A673 (cell line): ENCODE results near the gene YPEL2. TPM values are rescaled to one million over a fixed set of nuclear protein-coding genes. Genes with fewer than 3 reads are reported as not detected.

ENCODE experiments used
- BruUV-seq: library from RNA; stranded (reverse); fragments of 400-500 nt; replicated peaks from 2 replicates; lab custom pipeline; 2021; lab: Mats Ljungman, UMichigan
- CTCF ChIA-PET: fragments of 300-600 bp; sonication (Branson Sonifier 250); formaldehyde crosslinking; loops from one replicate; lab custom pipeline; 2022; ENCODE audit warnings: antibody characterized with exemption; lab: Charles Lee
- POLR2A ChIA-PET: fragments of 300-600 bp; sonication (Branson Sonifier 250); formaldehyde crosslinking; loops from one replicate; lab custom pipeline; 2022; ENCODE audit warnings: antibody characterized with exemption; ENCODE audit not compliant: low non-redundant PET; lab: Charles Lee
- DNase-seq: peaks from one replicate; pipeline ENCODE4 v3.0.0-alpha.2; 2015; ENCODE audit warnings: low spot score
- H3K27ac ChIP-seq: fragments of 200-600 bp; sonication (generic); 2 replicates; pipeline ENCODE4 v1.5.1; 2016; ENCODE audit warnings: mixed run types, low read depth, mild to moderate bottlenecking, mixed read lengths, antibody characterized with exemption, low read length; ENCODE audit not compliant: poor library complexity, severe bottlenecking
- H3K27me3 ChIP-seq: fragments of 200-600 bp; sonication (generic); replicated peaks from 2 replicates; pipeline ENCODE4 v1.6.1; 2017; ENCODE audit warnings: mixed run types, low read depth, mild to moderate bottlenecking, mixed read lengths, antibody characterized with exemption, low read length; ENCODE audit not compliant: insufficient read depth, poor library complexity
- H3K36me3 ChIP-seq: fragments of 200-600 bp; sonication (generic); 2 replicates; pipeline ENCODE4 v1.6.1; 2016; ENCODE audit warnings: mixed run types, mild to moderate bottlenecking, mixed read lengths, antibody characterized with exemption, low read length; ENCODE audit not compliant: insufficient read depth, poor library complexity, severe bottlenecking
- H3K4me1 ChIP-seq: fragments of 200-600 bp; sonication (generic); 2 replicates; pipeline ENCODE4 v1.6.1; 2017; ENCODE audit warnings: mixed run types, mild to moderate bottlenecking, mixed read lengths, antibody characterized with exemption, low read length; ENCODE audit not compliant: insufficient read depth, poor library complexity, severe bottlenecking
- H3K4me3 ChIP-seq: fragments of 200-600 bp; sonication (generic); 2 replicates; pipeline ENCODE4 v1.5.1; 2016; ENCODE audit warnings: low read depth, mixed run types, mild to moderate bottlenecking, mixed read lengths, low read length; ENCODE audit not compliant: poor library complexity, severe bottlenecking
- H3K9me3 ChIP-seq: fragments of 200-600 bp; sonication (generic); 2 replicates; pipeline ENCODE4 v1.6.1; 2016; ENCODE audit warnings: mixed run types, low read depth, mild to moderate bottlenecking, mixed read lengths, antibody characterized with exemption, low read length; ENCODE audit not compliant: poor library complexity, severe bottlenecking
- EZH2 ChIP-seq: fragments of 200-600 bp; sonication (generic); IDR thresholded peaks from 2 replicates; pipeline ENCODE4 v1.6.1; 2017; ENCODE audit warnings: borderline replicate concordance, low read depth, mild to moderate bottlenecking, mixed read lengths, antibody characterized with exemption, low read length; ENCODE audit not compliant: poor library complexity, severe bottlenecking
- intact Hi-C: fragments of 100-400 bp; cut with micrococcal nuclease; formaldehyde crosslinking; loops from one replicate; pipeline ENCODE4 v1.10.0; 2022; ENCODE audit not compliant: unreplicated experiment
- total RNA-seq: library from RNA; stranded (reverse); gene quantifications from 2 replicates; pipeline ENCODE4 v1.2.3, GENCODE V29; 2021
- TF ChIP-seq, protein P1 (sequence below): fragments of 300-800, 200-600 bp; sonication (generic); conservative IDR thresholded peaks from 2 replicates; pipeline ENCODE4 v1.5.1; 2017; ENCODE audit warnings: low read depth, mild to moderate bottlenecking, antibody characterized with exemption, low read length, moderate library complexity, mixed read lengths

YPEL2 gene
- total RNA-seq, 1 experiment from 2014 or later, result 0.60 TPM

DNA sequence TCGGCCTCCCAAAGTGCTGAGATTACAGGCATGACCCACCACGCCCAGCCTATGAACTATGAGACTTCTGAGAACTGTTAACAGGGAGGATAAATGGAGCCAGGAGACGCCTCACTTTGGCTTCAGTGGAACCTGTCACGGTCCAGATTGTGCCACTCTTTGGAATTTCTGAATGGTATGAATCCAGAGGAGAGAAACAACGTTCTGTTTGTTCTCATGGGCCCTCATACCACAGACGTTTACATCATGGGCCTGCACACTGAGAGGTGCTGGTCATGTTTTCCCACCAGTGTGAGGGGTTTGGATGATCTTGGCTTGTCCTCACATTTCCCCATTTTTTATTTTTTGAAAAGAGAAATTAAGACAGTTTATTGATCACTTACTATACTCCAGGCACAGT is 90.3 kb downstream of the YPEL2 start:
- ChIA-PET POLR2A (interaction anchor here (0.7 kb wide), 1 partner anchor 15 kb away, joined by 3 read pairs; no protein-coding TSS in a partner anchor), CTCF (interaction anchor here (0.7 kb wide), 1 partner anchor 20 kb away, joined by 6 read pairs; no protein-coding TSS in a partner anchor)
- H3K27ac ChIP-seq, result no peak overlapping the region
- no peaks in the 10 kb centered on the region for H3K36me3 ChIP-seq
- no peaks in the 10 kb centered on the region for H3K9me3 ChIP-seq
- H3K4me3 ChIP-seq, result no peak overlapping the region
- no TSS peak for BruUV-seq
- TF ChIP-seq, protein P1, sequence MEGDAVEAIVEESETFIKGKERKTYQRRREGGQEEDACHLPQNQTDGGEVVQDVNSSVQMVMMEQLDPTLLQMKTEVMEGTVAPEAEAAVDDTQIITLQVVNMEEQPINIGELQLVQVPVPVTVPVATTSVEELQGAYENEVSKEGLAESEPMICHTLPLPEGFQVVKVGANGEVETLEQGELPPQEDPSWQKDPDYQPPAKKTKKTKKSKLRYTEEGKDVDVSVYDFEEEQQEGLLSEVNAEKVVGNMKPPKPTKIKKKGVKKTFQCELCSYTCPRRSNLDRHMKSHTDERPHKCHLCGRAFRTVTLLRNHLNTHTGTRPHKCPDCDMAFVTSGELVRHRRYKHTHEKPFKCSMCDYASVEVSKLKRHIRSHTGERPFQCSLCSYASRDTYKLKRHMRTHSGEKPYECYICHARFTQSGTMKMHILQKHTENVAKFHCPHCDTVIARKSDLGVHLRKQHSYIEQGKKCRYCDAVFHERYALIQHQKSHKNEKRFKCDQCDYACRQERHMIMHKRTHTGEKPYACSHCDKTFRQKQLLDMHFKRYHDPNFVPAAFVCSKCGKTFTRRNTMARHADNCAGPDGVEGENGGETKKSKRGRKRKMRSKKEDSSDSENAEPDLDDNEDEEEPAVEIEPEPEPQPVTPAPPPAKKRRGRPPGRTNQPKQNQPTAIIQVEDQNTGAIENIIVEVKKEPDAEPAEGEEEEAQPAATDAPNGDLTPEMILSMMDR, result no peak
- no peak for TF ChIP-seq EZH2
- H3K4me1 ChIP-seq, result no peaks in the 10 kb centered on the region
- no peaks in the 10 kb centered on the region for H3K27me3 ChIP-seq
- intact Hi-C loops, result no loop called here
- no peak for DNase-seq

DNA sequence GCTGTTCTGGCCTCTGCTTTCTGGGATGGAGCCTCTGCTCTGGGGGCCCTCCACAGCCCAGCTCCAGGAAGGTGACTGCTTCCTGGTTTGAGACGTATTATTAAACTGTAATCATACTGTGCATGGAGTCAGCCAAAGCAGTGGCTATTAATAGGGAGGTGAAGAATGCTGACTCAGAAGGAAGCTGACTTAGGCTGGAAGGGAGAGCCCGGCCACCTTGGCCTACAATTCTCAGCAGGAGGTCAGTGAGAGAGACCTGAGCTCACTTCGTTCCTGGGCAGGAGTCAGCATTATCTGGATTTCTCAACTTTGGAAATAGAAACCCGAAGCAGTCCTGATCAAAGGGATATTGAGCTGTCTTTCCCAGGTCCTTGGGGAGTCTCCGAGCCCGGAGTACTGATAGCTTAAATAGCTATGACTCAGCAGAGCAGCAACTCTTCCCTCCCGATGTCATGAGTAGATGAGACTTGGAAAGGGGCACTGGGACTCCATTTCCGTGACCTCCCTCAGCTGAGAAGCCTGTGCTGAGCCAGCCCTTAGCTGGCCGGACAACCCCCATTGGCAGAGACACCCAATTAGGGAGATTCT is 91.8 kb downstream of the YPEL2 start:
- TF ChIP-seq, protein P1, result no peak
- TF ChIP-seq EZH2, result no peak
- DNase-seq, result peak; percentile 39
- intact Hi-C loops, result no loop called here
- ChIA-PET POLR2A (no interaction called here), CTCF (no interaction called here)
- Histone ChIP-seq H3K4me3 (no peak overlapping the region), H3K9me3 (no peaks in the 10 kb centered on the region), H3K27me3 (no peaks in the 10 kb centered on the region), H3K27ac (no peak overlapping the region), H3K36me3 (no peaks in the 10 kb centered on the region), H3K4me1 (no peaks in the 10 kb centered on the region)
- BruUV-seq, result no TSS peak

DNA sequence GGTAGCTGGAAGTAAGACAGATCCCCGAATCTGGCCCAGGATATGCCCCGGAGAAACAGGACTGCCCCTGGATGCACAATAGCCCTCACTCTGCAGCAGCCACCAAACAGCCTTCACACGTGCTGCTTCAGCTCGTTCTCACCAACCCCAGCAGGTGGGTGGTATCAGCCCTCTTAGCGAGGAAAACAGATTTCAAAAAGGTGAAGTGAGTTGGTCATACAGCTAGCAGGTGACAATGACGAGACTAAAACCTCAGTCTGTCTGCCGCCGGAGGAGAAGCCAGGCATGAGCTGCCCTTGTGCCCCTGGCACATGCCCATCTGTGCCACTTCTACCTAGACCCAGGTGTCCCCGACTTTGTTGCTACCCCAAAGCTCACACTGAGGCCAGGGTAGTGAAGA is 92.4 kb downstream of the YPEL2 start:
- no peaks in the 10 kb centered on the region for H3K27me3 ChIP-seq
- DNase-seq, result no peak
- no peak overlapping the region for H3K27ac ChIP-seq
- H3K4me3 ChIP-seq, result no peak overlapping the region
- H3K9me3 ChIP-seq, result no peaks in the 10 kb centered on the region
- ChIA-PET CTCF (no interaction called here), POLR2A (no interaction called here)
- no peaks in the 10 kb centered on the region for H3K4me1 ChIP-seq
- no peak for TF ChIP-seq EZH2
- TF ChIP-seq, protein P1, result no peak
- intact Hi-C loops, result no loop called here
- BruUV-seq, result no TSS peak
- no peaks in the 10 kb centered on the region for H3K36me3 ChIP-seq
